ENCODE data around the gene GON4L. TPM values are rescaled to one million over a fixed set of nuclear protein-coding genes. Genes with fewer than 3 reads are reported as not detected.

GON4L gene
- total RNA-seq, 4 donors from 2014 or later: 12.2 to 32.8 (median 18.7) TPM

- H3K9me3 ChIP-seq: no peaks in the 10 kb centered on the region
- no peak for DNase-seq
- H3K4me3 ChIP-seq: no peak overlapping the region
- no peak overlapping the region for H3K27ac ChIP-seq
- WGBS, 2 donors: 54 to 67% methylated on average over 3 of the region's 3 CpGs
- intact Hi-C loops (cut with DNase I): no loop called here
- TF ChIP-seq, protein P1, sequence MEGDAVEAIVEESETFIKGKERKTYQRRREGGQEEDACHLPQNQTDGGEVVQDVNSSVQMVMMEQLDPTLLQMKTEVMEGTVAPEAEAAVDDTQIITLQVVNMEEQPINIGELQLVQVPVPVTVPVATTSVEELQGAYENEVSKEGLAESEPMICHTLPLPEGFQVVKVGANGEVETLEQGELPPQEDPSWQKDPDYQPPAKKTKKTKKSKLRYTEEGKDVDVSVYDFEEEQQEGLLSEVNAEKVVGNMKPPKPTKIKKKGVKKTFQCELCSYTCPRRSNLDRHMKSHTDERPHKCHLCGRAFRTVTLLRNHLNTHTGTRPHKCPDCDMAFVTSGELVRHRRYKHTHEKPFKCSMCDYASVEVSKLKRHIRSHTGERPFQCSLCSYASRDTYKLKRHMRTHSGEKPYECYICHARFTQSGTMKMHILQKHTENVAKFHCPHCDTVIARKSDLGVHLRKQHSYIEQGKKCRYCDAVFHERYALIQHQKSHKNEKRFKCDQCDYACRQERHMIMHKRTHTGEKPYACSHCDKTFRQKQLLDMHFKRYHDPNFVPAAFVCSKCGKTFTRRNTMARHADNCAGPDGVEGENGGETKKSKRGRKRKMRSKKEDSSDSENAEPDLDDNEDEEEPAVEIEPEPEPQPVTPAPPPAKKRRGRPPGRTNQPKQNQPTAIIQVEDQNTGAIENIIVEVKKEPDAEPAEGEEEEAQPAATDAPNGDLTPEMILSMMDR (IDR thresholded peaks at IDR 0.05): no peak
- no peak for TF ChIP-seq POLR2A (IDR thresholded peaks at IDR 0.05)
- H3K36me3 ChIP-seq: peaks cover 0 to under 1% (median 0%) of the 10 kb centered on the region in 3 donors
- H3K4me1 ChIP-seq: peaks cover 0 to 23% (median 16%) of the 10 kb centered on the region in 3 donors
- no peaks in the 10 kb centered on the region for H3K27me3 ChIP-seq
Measured at GRCh38 chr1:155890251-155890650, 33.2 kb upstream of the GON4L start.

DNA sequence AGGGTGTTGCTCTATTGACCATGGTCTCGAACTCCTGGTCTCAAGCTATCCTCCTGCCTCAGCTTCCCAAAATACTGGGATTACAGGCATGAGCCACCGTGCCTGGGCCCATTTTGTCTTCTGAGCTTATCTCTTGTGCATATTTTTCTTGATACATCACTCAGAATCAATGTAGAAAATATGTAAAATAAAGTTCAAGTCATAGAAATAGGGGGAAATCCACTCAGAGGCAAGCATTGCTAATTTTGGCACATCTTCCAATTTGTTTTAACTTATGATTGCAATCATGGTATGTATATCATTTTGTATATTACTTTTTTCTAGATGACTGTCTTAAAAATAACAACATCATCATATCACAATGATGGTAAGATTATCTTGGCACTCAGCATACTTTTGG lies 32.6 kb upstream of the GON4L start:
- Histone ChIP-seq H3K36me3 (no peaks in the 10 kb centered on the region), H3K4me3 (no peak overlapping the region), H3K9me3 (no peaks in the 10 kb centered on the region), H3K27ac (no peak overlapping the region), H3K4me1 (peaks cover 0 to 23% (median 16%) of the 10 kb centered on the region in 3 donors), H3K27me3 (no peaks in the 10 kb centered on the region)
- DNase-seq: no peak
- intact Hi-C loops (cut with DNase I): no loop called here
- TF ChIP-seq POLR2A (IDR thresholded peaks at IDR 0.05): no peak
- TF ChIP-seq, protein P1 (IDR thresholded peaks at IDR 0.05): no peak
- 41 to 62% methylated on average over 2 of the region's 2 CpGs for WGBS, 2 donors

DNA sequence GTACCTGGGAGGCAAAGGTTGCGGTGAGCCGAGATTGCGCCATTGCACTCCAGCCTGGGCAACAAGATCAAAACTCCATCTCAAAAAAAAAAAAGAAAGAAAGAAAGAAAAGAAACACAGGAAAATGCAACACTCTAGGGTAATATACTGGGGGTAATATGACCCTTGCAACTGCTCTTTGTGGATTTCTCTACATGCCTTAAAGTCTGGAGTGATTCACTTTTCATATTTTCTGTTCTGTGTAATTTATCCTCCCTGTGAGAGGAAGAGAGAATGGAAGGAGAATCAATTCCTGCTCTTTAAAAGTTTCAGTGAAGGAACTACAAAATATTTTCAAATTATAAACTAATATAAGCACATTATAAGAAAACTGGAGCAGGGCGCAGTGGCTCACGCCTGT lies 31.5 kb upstream of the GON4L start:
- 89 to 91% methylated on average over 5 of the region's 5 CpGs for WGBS, 2 donors
- intact Hi-C loops (cut with DNase I): no loop called here
- no peaks in the 10 kb centered on the region for H3K27me3 ChIP-seq
- no peaks in the 10 kb centered on the region for H3K36me3 ChIP-seq
- no peak for DNase-seq
- H3K9me3 ChIP-seq: no peaks in the 10 kb centered on the region
- H3K4me1 ChIP-seq: peaks cover 0 to 14% (median 11%) of the 10 kb centered on the region in 3 donors
- no peak for TF ChIP-seq POLR2A (IDR thresholded peaks at IDR 0.05)
- TF ChIP-seq, protein P1 (IDR thresholded peaks at IDR 0.05): no peak
- no peak overlapping the region for H3K27ac ChIP-seq
- no peak overlapping the region for H3K4me3 ChIP-seq

DNA sequence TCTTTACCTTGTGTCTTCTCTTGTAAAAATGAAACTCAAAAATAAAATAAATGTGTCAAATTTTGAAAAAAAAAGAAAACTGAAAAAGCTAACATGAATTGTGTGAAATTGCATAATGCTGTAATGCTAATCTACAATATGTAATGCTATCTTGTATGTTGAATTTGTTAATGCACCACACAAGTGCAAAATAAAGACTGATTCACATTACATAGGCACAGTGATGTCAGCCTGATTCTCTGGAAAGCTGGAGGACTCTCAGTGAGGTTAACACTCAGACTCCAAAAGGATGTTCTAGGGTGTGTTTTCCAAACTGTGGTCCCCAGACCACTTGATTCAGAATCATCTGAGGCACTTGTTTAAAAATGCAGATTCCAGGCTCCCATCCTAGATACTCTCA lies 28.0 kb upstream of the GON4L start:
- no peaks in the 10 kb centered on the region for H3K27me3 ChIP-seq
- DNase-seq: no peak
- H3K36me3 ChIP-seq: peaks cover 0 to 17% (median 0%) of the 10 kb centered on the region in 3 donors
- intact Hi-C loops (cut with DNase I): no loop called here
- no peak for TF ChIP-seq POLR2A (IDR thresholded peaks at IDR 0.05)
- TF ChIP-seq, protein P1 (IDR thresholded peaks at IDR 0.05): no peak
- H3K27ac ChIP-seq: no peak overlapping the region
- H3K9me3 ChIP-seq: no peaks in the 10 kb centered on the region
- no peaks in the 10 kb centered on the region for H3K4me1 ChIP-seq
- no peak overlapping the region for H3K4me3 ChIP-seq

GRCh38 chr1:155884031-155884960 lies 27.3 kb upstream of the GON4L start:
- no peak overlapping the region for H3K27ac ChIP-seq
- H3K4me1 ChIP-seq: no peaks in the 10 kb centered on the region
- no peaks in the 10 kb centered on the region for H3K27me3 ChIP-seq
- 51 to 75% methylated on average over 8 to 9 of the region's 9 CpGs for WGBS, 2 donors
- no peak overlapping the region for H3K4me3 ChIP-seq
- no peak for DNase-seq
- H3K9me3 ChIP-seq: no peaks in the 10 kb centered on the region
- peaks cover 0 to 17% (median 0%) of the 10 kb centered on the region in 3 donors for H3K36me3 ChIP-seq
- TF ChIP-seq POLR2A (IDR thresholded peaks at IDR 0.05): no peak
- TF ChIP-seq, protein P1 (IDR thresholded peaks at IDR 0.05): no peak
- intact Hi-C loops (cut with DNase I): no loop called here

Measured in esophagus squamous epithelium (tissue), 5 donors.